ENCODE results near the gene CACNA1B.
"Not testable (repeated sequence)": the region's sequence is repeated elsewhere in the genome, so short reads cannot be mapped to it uniquely, and the experiment has no call there.

CACNA1B gene

GRCh38 chr9:137889966-137890365, 12.4 kb downstream of the CACNA1B start:
- DNase-seq (ENCODE audit: low spot score) = not testable (repeated sequence)

- DNase-seq (ENCODE audit: low spot score) = not testable (repeated sequence)
Observed at GRCh38 chr9:137890768-137891587, 13.4 kb downstream of the CACNA1B start.

GRCh38 chr9:137891588-137892423, 14.2 kb downstream of the CACNA1B start:
- no peak for DNase-seq (ENCODE audit: low spot score)

GRCh38 chr9:137892424-137893191, 15.0 kb downstream of the CACNA1B start:
- no peak for DNase-seq (ENCODE audit: low spot score)

- no peak for DNase-seq (ENCODE audit: low spot score)
Observed at GRCh38 chr9:137893670-137894069, 16.1 kb downstream of the CACNA1B start.

GRCh38 chr9:137899551-137900360, 22.2 kb downstream of the CACNA1B start:
- no peak for DNase-seq (ENCODE audit: low spot score)

- no peak for DNase-seq (ENCODE audit: low spot score)
Observed at GRCh38 chr9:137900584-137901310, 23.2 kb downstream of the CACNA1B start.

- no peak for DNase-seq (ENCODE audit: low spot score)
Observed at GRCh38 chr9:137902646-137903045, 25.1 kb downstream of the CACNA1B start.

GRCh38 chr9:137905740-137906139, 28.2 kb downstream of the CACNA1B start:
- no peak for DNase-seq (ENCODE audit: low spot score)

GRCh38 chr9:137907776-137908175, 30.2 kb downstream of the CACNA1B start:
- DNase-seq (ENCODE audit: low spot score) = no peak

- DNase-seq (ENCODE audit: low spot score) = no peak
Observed at GRCh38 chr9:137912671-137913070, 35.1 kb downstream of the CACNA1B start.

- no peak for DNase-seq (ENCODE audit: low spot score)
Observed at GRCh38 chr9:137913132-137913531, 35.5 kb downstream of the CACNA1B start.

- no peak for DNase-seq (ENCODE audit: low spot score)
Observed at GRCh38 chr9:137913771-137914767, 36.5 kb downstream of the CACNA1B start.

GRCh38 chr9:137916540-137916939, 39.0 kb downstream of the CACNA1B start:
- no peak for DNase-seq (ENCODE audit: low spot score)

- no peak for DNase-seq (ENCODE audit: low spot score)
Observed at GRCh38 chr9:137917116-137917515, 39.5 kb downstream of the CACNA1B start.

- DNase-seq (ENCODE audit: low spot score) = no peak
Observed at GRCh38 chr9:137917795-137918194, 40.2 kb downstream of the CACNA1B start.

GRCh38 chr9:137918331-137919094, 40.9 kb downstream of the CACNA1B start:
- no peak for DNase-seq (ENCODE audit: low spot score)

GRCh38 chr9:137919095-137919465, 41.5 kb downstream of the CACNA1B start:
- no peak for DNase-seq (ENCODE audit: low spot score)

- DNase-seq (ENCODE audit: low spot score) = no peak
Observed at GRCh38 chr9:137919649-137920141, 42.1 kb downstream of the CACNA1B start.

Measured in iPS-NIHi11 (cell line).